Prostate gland (tissue), 2 donors: ENCODE data around the gene ZNF496. TPM values are rescaled to one million over a fixed set of nuclear protein-coding genes. Genes with fewer than 3 reads are reported as not detected.

ENCODE experiments used
- DNase-seq: peaks from one replicate; pipeline ENCODE4 v3.0.0-alpha.2; 2019; ENCODE audit warnings: low spot score
- H3K27ac ChIP-seq, 2 donors: fragments of 200-600 bp; sonication (generic); 2 replicates each; pipeline ENCODE4 v1.5.1; 2017 to 2019
- H3K27me3 ChIP-seq: fragments of 200-600 bp; sonication (generic); replicated peaks from 2 replicates; pipeline ENCODE4 v1.5.1; 2019; ENCODE audit not compliant: insufficient read depth
- H3K36me3 ChIP-seq, 2 donors: fragments of 200-600 bp; sonication (generic); 1 replicate in 1 of 2; 2 replicates in 1 of 2; pipeline versions ENCODE4 v1.5.1 to v1.8.1; 2017 to 2019
- H3K4me1 ChIP-seq: fragments of 200-600 bp; sonication (generic); replicated peaks from 2 replicates; pipeline ENCODE4 v1.5.1; 2019
- H3K4me3 ChIP-seq, 2 donors: fragments of 200-600 bp; sonication (generic); 2 replicates each; pipeline ENCODE4 v1.5.1; 2017 to 2019
- H3K9me3 ChIP-seq: fragments of 200-600 bp; sonication (generic); 2 replicates; pipeline ENCODE4 v1.5.1; 2017
- POLR2A ChIP-seq: fragments of 450-650 bp; IDR thresholded peaks from one replicate; pipeline ENCODE4 v1.6.1; 2016; ENCODE audit warnings: antibody characterized with exemption, mild to moderate bottlenecking
- POLR2AphosphoS5 ChIP-seq: sonication (generic); formaldehyde crosslinking; IDR thresholded peaks from one replicate; pipeline ENCODE4 v1.6.1; 2017; ENCODE audit warnings: antibody characterized with exemption
- WGBS: methylation state at CpG from one replicate; pipeline ENCODE4 v1.1.5; 2018; 5-methylcytosine and 5-hydroxymethylcytosine counted together
- intact Hi-C: fragments of 100-400 bp; cut with DNase I; formaldehyde crosslinking; loops from one replicate; pipeline ENCODE4 v1.14.2; 2022
- total RNA-seq, 2 donors: library from RNA; depleted of rRNA; stranded (reverse); fragments of >200 nt; gene quantifications; one replicate each; pipeline ENCODE4 v1.1.0, GENCODE V29; 2016
- TF ChIP-seq, protein P1 (sequence below), 4 experiments: fragments of 200-600 bp in 2 of 4; fragments of 450-650 bp in 2 of 4; sonication (generic) in 2 of 4; IDR thresholded peaks; 1 replicate in 3 of 4; 2 replicates in 1 of 4; pipeline ENCODE4 v1.5.1; 2016 to 2019; ENCODE audit warnings: antibody characterized with exemption in 4 of 4, mild to moderate bottlenecking in 2 of 4, moderate library complexity in 2 of 4

ZNF496 gene
- total RNA-seq, 2 donors from 2014 or later = 32.1 to 68.2 TPM

DNA sequence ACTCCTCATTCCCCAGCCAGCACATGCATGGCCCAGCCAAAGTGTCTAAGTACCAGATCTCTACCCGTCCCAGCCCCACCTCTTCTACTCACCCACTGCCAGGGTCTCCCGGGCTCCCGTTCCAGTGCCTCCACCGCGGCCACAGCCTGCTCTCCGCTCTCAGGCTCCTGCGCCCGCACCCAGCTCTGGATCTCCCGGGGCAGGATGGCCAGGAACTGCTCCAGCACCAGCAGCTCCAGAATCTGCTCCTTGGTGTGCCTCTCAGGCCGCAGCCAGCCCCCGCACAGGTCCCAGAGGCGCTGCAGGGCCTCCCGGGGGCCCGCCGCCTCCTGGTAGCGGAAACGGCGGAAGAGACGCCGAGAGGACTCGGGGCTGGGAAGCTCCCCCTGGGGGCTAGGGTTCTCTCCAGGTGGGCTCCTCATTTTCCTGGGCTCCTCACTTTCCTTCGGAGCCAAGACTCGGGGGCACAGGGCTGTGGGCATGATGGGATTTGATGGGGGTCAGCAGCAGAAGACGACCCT, 2.5 kb downstream of the ZNF496 start:
- intact Hi-C loops = no loop called here
- Histone ChIP-seq H3K4me1 (peaks cover 7% of the 10 kb centered on the region), H3K27me3 (no peaks in the 10 kb centered on the region), H3K4me3 (no peak overlapping the region), H3K36me3 (peaks cover 0 to 6% of the 10 kb centered on the region in 2 donors), H3K27ac (no peak overlapping the region), H3K9me3 (no peaks in the 10 kb centered on the region)
- WGBS = 96% methylated on average over 24 of the region's 24 CpGs
- TF ChIP-seq, protein P1, sequence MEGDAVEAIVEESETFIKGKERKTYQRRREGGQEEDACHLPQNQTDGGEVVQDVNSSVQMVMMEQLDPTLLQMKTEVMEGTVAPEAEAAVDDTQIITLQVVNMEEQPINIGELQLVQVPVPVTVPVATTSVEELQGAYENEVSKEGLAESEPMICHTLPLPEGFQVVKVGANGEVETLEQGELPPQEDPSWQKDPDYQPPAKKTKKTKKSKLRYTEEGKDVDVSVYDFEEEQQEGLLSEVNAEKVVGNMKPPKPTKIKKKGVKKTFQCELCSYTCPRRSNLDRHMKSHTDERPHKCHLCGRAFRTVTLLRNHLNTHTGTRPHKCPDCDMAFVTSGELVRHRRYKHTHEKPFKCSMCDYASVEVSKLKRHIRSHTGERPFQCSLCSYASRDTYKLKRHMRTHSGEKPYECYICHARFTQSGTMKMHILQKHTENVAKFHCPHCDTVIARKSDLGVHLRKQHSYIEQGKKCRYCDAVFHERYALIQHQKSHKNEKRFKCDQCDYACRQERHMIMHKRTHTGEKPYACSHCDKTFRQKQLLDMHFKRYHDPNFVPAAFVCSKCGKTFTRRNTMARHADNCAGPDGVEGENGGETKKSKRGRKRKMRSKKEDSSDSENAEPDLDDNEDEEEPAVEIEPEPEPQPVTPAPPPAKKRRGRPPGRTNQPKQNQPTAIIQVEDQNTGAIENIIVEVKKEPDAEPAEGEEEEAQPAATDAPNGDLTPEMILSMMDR (IDR thresholded peaks at IDR 0.05) = no peak
- no peak for DNase-seq

DNA sequence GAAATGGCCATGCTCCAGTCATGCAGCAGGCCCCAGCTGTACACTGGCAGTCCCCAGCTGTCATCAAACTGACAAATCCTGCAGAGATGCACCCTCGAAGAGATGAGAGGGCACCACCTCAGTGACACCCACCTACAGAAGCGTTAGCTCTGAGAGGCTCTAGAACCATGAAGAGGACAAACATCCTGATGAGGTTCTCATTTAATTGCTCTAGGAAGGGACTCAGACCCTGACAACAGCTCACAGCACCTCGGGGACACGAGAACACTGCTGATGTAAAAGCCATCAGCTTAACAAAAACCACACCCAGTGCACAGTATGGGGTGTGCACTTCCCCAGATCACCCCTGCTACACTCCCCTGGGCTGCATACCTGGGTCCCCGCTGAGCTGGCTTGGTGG, 3.4 kb downstream of the ZNF496 start:
- WGBS = 93% methylated on average over 5 of the region's 5 CpGs
- intact Hi-C loops = no loop called here
- no peak overlapping the region for H3K27ac ChIP-seq

DNA sequence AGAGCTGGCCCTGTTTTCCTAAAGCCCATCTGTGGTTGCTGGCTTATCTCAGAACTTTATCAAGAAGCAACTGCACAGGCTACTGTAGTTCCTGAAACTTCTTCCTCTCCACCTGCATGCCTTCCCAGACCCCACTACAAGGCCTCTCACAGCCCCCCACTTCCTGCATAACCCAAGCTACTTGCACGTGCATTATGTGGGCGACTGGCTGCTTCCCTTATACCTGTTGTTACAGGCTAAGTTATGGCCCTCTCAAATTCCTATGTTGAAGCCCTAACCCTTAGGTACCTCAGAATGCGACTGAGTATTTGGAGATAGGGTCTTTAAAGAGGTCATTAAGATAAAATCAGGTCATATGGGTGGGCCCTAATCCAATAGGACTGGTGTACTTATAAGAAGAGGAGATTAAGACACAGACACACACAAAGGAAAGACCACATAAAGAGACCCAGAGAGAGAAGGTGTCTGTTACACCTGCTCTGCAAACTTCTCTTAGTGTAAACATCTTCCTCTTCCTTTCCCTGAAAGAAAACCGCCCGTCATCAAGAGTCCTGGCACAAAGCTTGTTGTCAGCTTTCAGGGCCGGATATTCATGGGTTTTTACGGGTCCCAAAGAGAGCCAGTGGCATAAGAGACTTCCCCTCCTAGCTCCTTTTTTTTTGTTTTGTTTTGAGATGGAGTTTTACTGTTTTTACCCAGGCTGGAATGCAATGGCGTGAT, 5.1 kb downstream of the ZNF496 start:
- Histone ChIP-seq H3K27me3 (no peaks in the 10 kb centered on the region), H3K36me3 (peaks cover 0 to 13% of the 10 kb centered on the region in 2 donors), H3K9me3 (no peaks in the 10 kb centered on the region), H3K4me3 (no peak overlapping the region), H3K4me1 (peaks cover 7% of the 10 kb centered on the region), H3K27ac (no peak overlapping the region)
- TF ChIP-seq POLR2AphosphoS5 (no peak), POLR2A (no peak)
- TF ChIP-seq, protein P1 (IDR thresholded peaks at IDR 0.05) = no peak
- no peak for DNase-seq
- intact Hi-C loops = no loop called here
- WGBS = 67% methylated on average over 8 of the region's 8 CpGs

More for the DNA sequence above, 3.4 kb downstream of the ZNF496 start:
- H3K36me3 ChIP-seq = peaks cover 0 to 6% of the 10 kb centered on the region in 2 donors
- TF ChIP-seq POLR2A = no peak
- no peak for TF ChIP-seq POLR2AphosphoS5
- TF ChIP-seq, protein P1 (IDR thresholded peaks at IDR 0.05) = no peak
- H3K27me3 ChIP-seq = no peaks in the 10 kb centered on the region
- H3K4me3 ChIP-seq = no peak overlapping the region
- H3K9me3 ChIP-seq = no peaks in the 10 kb centered on the region
- H3K4me1 ChIP-seq = peaks cover 7% of the 10 kb centered on the region
- DNase-seq = no peak

DNA sequence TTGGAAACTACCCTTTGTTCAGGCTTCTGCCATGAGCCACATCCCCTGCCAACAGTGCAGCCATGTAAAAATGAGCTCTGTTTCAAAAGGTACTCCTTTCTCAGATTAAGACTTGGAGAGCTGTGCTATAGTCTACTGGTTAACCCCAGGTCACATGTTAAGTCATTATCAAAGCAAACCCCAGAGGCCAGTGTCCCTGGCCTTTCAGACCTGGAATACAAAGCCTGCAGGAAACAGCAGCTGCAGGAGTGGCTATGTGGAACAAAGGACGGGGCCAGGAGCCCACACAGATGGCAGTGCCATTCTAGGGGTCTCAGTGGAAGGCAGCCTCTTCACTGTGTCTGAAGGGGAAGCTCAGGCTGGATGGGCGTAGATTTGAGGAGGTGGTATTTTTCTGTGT, 6.7 kb downstream of the ZNF496 start:
- no peak for DNase-seq
- Histone ChIP-seq H3K4me1 (no peaks in the 10 kb centered on the region), H3K27ac (no peak overlapping the region), H3K36me3 (peaks cover 0 to 16% of the 10 kb centered on the region in 2 donors), H3K4me3 (no peak overlapping the region), H3K9me3 (no peaks in the 10 kb centered on the region), H3K27me3 (no peaks in the 10 kb centered on the region)
- WGBS = 89% methylated on average over 2 of the region's 2 CpGs
- TF ChIP-seq POLR2A = no peak
- TF ChIP-seq POLR2AphosphoS5 = no peak
- TF ChIP-seq, protein P1 (IDR thresholded peaks at IDR 0.05) = no peak
- intact Hi-C loops = no loop called here

DNA sequence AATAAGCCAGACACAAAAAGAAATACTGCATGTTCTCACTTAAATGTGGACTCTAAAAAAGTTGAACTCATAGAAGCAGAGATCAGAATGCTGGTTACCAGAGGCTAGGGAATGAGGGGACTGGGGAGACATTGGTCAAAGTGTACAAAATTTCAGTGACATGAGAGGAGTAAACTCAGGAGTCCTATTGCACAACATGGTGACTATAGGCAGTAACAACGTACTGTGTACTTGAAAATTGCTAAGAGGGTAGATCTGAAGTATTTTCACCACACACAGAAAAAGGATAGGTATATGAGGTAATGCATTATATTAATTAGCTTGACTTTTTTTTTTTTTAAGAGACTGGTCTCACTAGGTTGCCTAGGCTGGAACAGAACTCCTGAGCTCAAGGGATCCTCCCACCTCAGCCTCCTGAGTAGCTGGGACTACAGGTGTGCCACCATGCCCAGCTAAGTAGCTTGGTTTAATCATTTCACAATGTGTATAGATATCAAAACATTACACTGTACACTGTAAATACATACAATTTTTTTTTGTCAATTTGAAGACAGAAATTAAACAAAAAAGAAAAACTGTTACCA, 7.4 kb downstream of the ZNF496 start:
- TF ChIP-seq, protein P1 (IDR thresholded peaks at IDR 0.05) = no peak
- TF ChIP-seq POLR2AphosphoS5 = no peak
- no peak for TF ChIP-seq POLR2A
- Histone ChIP-seq H3K4me1 (no peaks in the 10 kb centered on the region), H3K4me3 (no peak overlapping the region), H3K36me3 (peaks cover 0 to 15% of the 10 kb centered on the region in 2 donors), H3K9me3 (no peaks in the 10 kb centered on the region), H3K27ac (no peak overlapping the region), H3K27me3 (no peaks in the 10 kb centered on the region)
- intact Hi-C loops = no loop called here
- WGBS = 98% methylated on average over 1 of the region's 1 CpG
- DNase-seq = no peak
